Airway epithelial cell (primary cell): ENCODE data around the gene CTNNA1. TPM values are rescaled to one million over a fixed set of nuclear protein-coding genes. Genes with fewer than 3 reads are reported as not detected.

Experiments
- total RNA-seq: library from RNA; depleted of rRNA; stranded (reverse); fragments of >200 nt; gene quantifications from 2 replicates; pipeline ENCODE4 v1.2.3, GENCODE V29; 2015

The CTNNA1 gene
- total RNA-seq = 247 and 306 TPM in 2 replicates

GRCh38 chr5:138752951-138753793 is at the start of gene CTNNA1:
Gene CTNNA1 (plus strand): TSS chr5:138753425. CDS start chr5:138781925, 28,500 bp downstream.

GRCh38 chr5:138874771-138875551 is 121.7 kb downstream of the CTNNA1 start, which contains the start of gene LRRTM2:
Gene LRRTM2 (minus strand): TSS chr5:138875335. CDS start chr5:138874911, 424 bp downstream.

Other genes starting within 250 kb of the CTNNA1 start
- 100.0 and 111 TPM in 2 replicates for gene ETF1, start 210.2 kb upstream of the CTNNA1 start, total RNA-seq
- gene HSPA9, start 178.0 kb upstream of the CTNNA1 start, total RNA-seq = 253 and 268 TPM in 2 replicates
- 0.07 TPM in 1 of 2 replicates, not detected in the other for gene LRRTM2, start 121.9 kb downstream of the CTNNA1 start, total RNA-seq